ENCODE results near the gene FHOD3.

Gene FHOD3

GRCh38 chr18:36323421-36323820, 25.9 kb downstream of the FHOD3 start:
- no peak for DNase-seq

GRCh38 chr18:36325846-36326245, 28.3 kb downstream of the FHOD3 start:
- DNase-seq: no peak

- DNase-seq: no peak
Measured at GRCh38 chr18:36326771-36327170, 29.3 kb downstream of the FHOD3 start.

- no peak for DNase-seq
Measured at GRCh38 chr18:36327352-36328316, 30.1 kb downstream of the FHOD3 start.

DNA sequence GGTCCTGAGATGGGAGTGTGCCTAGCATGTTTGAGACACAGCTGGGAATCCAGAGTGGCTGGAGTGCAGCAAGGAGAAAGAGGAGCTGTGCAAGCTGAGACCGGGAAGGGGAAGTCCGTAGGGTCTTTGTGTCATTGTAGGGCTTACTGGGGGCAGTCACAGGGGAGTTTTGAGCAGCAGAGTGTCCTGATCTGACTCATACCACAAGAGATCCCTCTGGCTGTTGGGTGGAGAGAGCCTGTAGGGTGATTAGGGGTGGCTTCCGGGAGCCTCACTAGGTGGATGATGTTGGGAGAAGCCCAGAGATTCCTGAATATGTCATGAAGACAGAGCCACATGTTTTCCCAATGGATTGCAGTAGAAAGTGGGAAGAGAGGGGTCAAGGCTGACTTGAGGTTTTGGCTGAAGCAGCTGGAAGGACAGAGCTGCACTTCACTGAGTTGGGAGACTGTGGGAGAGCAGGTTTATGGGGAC, 30.9 kb downstream of the FHOD3 start:
- DNase-seq: no peak

DNA sequence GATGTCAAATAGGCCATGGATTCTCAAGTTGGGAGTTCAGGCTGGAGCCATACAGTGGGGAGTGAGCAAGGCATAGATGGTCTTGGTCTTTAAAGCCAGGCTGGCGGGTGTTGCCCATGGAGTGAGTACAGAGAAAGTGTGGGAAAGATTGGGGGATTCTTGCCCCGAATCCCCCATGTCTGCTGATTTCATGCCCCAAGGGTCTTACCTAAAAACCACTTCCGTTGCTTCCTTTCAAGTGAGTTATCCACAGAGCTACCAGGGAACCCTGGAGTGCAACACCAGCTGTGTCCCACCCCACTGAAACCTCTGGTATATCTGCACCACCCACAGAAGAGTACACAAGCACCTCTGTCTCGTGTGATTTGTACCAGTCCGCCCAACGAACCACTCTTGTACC, 31.4 kb downstream of the FHOD3 start:
- no peak for DNase-seq

DNA sequence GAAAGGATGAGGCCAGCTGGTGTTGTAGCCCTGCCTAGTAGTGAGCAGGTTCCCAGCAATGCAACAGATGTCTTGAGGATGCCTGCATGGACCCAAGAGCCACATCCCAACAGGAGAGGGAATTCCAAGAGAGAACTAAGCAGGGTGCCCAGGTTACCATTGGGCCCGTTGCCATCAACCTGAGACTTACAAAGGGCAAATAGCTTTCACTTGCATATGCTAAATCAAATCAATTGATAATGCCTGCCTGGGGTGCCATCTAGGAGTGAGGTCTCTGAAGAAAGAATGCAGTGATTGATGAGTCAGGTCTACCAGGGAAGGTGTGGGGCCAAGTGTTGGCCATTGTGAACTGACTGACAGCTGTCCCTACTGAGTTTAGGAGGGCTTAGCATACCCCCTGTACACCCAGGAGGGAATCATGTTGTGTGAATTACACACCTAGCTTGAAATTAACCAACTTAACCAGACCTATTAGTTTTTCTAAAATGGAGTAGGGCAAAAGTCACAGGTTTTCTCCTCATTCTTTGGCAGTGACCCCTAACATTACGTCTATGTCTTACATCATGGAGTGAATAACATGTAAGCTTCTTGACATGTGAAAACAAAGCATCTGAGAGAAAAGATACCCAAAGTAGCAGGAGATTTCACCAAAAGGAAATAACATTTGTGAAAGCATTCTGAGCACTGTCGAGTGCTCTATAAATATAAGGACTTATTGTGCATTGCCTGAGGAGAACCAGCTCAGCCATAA, 32.3 kb downstream of the FHOD3 start:
- DNase-seq: no peak

GRCh38 chr18:36330435-36331052, 33.0 kb downstream of the FHOD3 start:
- no peak for DNase-seq

DNA sequence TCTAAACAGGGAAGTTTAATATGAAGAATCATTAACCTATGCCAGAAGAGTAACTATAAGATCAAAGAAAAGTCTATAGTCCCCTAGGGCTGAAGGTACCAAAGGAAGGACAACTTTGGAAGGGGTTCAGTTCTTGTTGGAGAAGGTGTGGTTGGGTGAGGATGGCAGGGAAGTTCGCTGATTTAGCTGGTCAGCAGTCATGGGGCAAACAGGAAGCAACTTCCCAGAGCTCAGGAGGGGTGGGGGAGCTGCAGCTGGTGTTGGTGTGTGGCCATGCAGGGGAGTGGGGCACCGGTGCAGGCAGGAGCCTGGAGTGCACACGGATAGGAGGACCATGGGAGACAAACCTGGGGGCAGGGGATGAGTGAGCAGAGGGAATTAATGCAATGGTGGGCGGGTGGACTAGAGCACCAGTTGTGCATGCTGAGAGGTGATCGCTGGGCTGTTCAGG, 34.0 kb downstream of the FHOD3 start:
- no peak for DNase-seq

GRCh38 chr18:36333414-36333813, 35.9 kb downstream of the FHOD3 start:
- DNase-seq: no peak

GRCh38 chr18:36334798-36335197, 37.3 kb downstream of the FHOD3 start:
- DNase-seq: no peak

DNA sequence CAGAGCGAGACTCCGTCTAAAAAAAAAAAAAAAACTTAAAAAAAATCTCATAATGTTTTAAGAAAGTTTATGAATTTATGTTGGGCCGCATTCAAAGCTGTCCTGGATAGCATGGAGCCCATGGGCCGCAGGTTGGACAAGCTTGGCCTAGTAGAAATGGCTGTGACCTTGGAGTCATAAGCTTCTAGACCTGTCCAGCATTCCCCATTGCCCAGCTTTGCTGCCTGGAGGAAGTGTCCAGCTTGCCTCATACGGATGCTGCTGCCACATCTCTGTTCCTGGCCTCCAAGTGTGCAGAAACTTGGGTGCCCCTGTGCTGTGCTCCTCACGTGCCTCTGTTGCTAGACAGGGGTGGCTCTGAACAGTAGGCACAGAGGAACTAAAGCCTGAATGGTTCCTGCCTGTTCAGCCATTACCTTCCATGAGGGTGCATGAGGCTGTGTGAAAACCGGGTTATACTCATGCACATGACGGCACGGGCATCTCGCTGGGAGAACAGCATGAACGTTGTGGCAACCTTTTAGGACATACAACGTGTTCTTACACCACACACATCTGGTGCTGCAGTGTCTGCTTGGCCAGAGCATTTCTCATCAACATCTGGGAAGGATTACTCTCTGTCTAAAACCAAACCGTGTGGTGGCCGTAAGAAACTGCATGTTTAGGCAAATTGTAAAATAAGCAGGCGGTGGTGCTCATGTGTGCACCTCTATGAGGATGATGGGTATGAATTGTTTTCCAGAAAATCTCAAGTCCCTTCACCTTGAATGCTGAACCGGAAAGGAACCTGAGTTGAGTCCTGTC, 38.2 kb downstream of the FHOD3 start:
- DNase-seq: no peak

DNA sequence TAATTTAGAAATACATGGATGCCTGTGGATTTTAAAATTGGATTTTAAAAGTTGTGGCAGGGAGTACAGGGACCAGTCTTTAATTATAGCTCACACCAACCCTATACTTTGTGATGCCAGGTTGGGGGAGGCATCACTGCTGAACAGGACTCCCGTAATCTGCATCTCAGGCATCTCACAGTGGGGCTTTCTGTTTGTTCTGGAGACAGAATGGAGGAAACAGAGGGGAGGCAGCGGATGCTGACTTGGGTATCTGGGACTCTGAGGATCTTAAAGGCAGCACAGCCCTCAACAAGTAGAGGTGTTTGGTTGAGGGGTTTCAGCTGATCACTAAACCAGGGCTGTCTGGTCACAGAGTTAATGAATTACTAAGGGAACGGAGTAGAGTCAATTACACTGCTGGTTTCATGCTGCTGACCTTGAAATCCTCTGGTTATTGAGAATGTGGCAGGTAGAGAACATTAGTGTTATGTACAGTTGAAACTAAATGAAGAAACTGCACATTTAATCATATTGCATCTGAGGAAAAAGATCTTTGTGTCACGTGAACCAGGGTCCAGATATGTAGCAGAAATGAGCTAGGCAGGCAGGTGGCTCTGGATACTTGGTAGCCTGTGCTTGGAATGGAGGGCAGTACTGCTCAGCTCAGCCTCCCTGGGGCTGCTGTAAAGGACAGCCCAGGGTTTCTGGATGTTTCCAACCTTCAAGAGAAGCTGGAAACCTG, 40.3 kb downstream of the FHOD3 start:
- DNase-seq: peak; percentile 84

DNA sequence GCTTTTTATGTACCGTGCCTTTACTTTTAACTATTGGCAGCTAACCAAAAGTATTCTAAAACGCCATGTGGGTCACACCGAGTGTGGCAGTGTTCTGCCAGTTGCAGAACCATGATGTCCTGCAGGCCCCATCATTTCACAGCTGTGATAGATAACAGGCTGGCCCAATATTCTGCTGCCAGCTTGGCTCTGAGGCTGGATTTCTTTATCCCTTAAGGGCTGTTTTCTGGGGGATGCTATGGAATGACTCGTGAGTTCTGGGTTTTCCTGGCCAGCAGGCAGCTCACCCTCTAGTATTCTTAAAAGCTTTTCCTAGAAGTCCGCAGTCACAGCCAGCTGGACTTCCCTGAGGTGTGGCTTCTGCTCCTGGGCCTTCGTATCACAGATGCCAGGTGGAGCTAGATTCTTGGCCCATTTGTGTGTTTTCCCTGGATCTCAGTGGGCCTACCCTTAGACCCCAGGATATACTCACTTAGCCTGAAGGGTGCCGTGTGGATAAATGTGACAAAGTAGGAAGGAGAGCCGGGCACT, 41.0 kb downstream of the FHOD3 start:
- no peak for DNase-seq

- DNase-seq: peak; percentile 20
Measured at GRCh38 chr18:36340246-36340645, 42.7 kb downstream of the FHOD3 start.

GRCh38 chr18:36341944-36342343, 44.4 kb downstream of the FHOD3 start:
- no peak for DNase-seq

DNA sequence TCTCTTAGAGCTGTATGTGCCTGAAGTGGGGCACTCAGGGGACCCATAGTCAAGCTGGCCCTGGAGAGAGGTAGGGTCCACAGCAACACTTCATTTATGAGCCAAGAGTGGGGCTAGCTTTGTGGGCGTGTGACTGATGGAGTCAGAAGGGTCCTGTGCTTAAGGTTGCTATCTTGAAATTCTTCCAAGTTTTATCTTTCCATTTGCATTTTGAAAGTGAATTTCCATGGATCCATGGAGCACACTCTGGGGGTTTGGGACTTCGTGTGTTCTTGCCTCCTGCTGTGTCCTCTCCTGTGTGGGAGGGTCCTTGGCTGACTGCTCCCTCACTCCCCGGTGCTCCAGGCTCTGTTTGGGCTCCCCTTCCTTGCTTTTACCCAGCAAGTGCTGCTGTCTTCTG, 50.8 kb downstream of the FHOD3 start:
- DNase-seq: no peak

- DNase-seq: no peak
Measured at GRCh38 chr18:36348971-36349417, 51.5 kb downstream of the FHOD3 start.

- no peak for DNase-seq
Measured at GRCh38 chr18:36349552-36349951, 52.0 kb downstream of the FHOD3 start.

- no peak for DNase-seq
Measured at GRCh38 chr18:36350251-36350651, 52.7 kb downstream of the FHOD3 start.

DNA sequence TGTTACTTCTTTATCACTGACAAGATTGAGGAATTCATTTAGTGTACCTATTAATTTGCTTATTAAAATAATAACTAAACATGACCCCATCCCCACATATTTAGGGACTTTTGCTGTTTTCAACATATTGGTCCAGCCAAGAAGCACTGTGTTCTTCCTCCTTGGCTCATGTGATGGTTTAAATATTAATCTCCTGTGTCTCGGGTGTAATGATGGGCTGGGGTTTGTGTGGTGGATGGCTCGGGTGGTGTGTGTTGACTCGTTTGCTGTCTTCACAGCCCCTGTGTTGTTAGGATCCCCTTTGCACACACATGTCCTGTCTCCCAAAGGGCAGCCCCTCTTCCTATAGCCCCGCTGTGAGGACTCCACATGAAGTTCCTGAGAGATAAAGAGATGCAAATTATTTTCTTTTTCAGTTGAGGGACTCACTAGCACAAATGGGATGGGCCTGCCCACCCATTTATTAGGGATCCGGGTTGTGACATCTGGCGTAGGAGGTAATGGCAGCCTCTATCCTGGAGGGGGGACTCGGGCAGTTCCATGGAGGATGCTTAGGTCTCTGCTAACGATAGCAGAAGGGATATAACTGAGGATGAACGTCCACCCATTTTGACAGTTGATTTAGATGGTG, 53.4 kb downstream of the FHOD3 start:
- DNase-seq: no peak

Measured in NCI-H2227 treated with DMSO at 0.1 percent for 48 hours (cell line).